ENCODE measurements around the gene TP53I13.
"Not testable (repeated sequence)": the region's sequence is repeated elsewhere in the genome, so short reads cannot be mapped to it uniquely, and the experiment has no call there.

The TP53I13 gene

DNA sequence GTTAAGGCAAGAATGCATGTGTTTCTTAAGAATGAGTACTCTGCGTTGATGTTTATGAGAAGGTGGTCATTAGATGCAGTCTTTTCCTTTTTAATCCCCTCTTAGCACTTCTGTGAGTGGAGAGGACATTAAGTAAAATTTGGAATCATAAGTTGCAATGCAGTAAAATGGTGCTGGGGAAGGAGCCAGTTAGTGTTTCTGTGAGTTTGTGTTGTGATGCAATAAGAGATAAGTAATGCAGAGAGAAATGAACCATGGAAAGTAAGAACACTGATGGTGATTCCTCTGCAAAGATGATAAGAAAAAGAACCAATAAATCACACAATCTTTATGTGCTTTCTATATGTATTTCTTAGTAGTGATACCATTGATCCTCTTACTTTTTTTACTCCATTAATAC is 21.7 kb upstream of the TP53I13 start:
- no peak for DNase-seq (ENCODE audit: extremely low spot score)
- ChIA-PET POLR2A (no interaction called here), CTCF (no interaction called here)
- TF ChIP-seq LEF1 (IDR thresholded peaks at IDR 0.05; ENCODE audit: borderline replicate concordance) (no peak), FOXK2 (IDR thresholded peaks at IDR 0.05) (no peak), HDGF (IDR thresholded peaks at IDR 0.05; ENCODE audit: borderline replicate concordance) (no peak), FOXA1 (IDR thresholded peaks at IDR 0.05) (no peak), FOXM1 (IDR thresholded peaks at IDR 0.05; ENCODE audit: borderline replicate concordance) (no peak), SP1 (IDR thresholded peaks at IDR 0.05) (no peak)

- no peak for TF ChIP-seq LEF1 (IDR thresholded peaks at IDR 0.05; ENCODE audit: borderline replicate concordance)
- TF ChIP-seq TARDBP (IDR thresholded peaks at IDR 0.05), result no peak
- TF ChIP-seq ARNT (IDR thresholded peaks at IDR 0.05), result no peak
- TF ChIP-seq SP1 (IDR thresholded peaks at IDR 0.05), result no peak
- no peak for TF ChIP-seq L3MBTL2 (conservative IDR thresholded peaks at IDR 0.05)
- no peak for TF ChIP-seq NFRKB (IDR thresholded peaks at IDR 0.05)
- no peak for TF ChIP-seq ELF4 (IDR thresholded peaks at IDR 0.05)
- no peak for TF ChIP-seq CTBP1 (IDR thresholded peaks at IDR 0.05; ENCODE audit: borderline replicate concordance)
- no peak for TF ChIP-seq SUZ12 (IDR thresholded peaks at IDR 0.05)
- no peak for TF ChIP-seq HDGF (IDR thresholded peaks at IDR 0.05; ENCODE audit: borderline replicate concordance)
- CTCF ChIA-PET, result interaction anchor here (0.5 to 1.7 kb wide), 2 partner anchors 35 to 179 kb away, joined by 3 to 4 read pairs; no protein-coding TSS in a partner anchor
- DNase-seq (ENCODE audit: extremely low spot score), result no peak
- POLR2A ChIA-PET, result interaction anchor here (1.3 kb wide), 1 partner anchor 255 kb away, joined by 3 read pairs; the partner anchor contains the start of gene NUFIP2
These were observed 19.2 kb upstream of the TP53I13 start for GRCh38 chr17:29549177-29549923.

- ChIA-PET CTCF (interaction anchor here (1.4 kb wide), 1 partner anchor 186 kb away, joined by 5 read pairs; no protein-coding TSS in a partner anchor), POLR2A (no interaction called here)
- TF ChIP-seq, protein P1, sequence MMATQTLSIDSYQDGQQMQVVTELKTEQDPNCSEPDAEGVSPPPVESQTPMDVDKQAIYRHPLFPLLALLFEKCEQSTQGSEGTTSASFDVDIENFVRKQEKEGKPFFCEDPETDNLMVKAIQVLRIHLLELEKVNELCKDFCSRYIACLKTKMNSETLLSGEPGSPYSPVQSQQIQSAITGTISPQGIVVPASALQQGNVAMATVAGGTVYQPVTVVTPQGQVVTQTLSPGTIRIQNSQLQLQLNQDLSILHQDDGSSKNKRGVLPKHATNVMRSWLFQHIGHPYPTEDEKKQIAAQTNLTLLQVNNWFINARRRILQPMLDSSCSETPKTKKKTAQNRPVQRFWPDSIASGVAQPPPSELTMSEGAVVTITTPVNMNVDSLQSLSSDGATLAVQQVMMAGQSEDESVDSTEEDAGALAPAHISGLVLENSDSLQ (IDR thresholded peaks at IDR 0.05), result no peak
- no peak for TF ChIP-seq ZNF384 (IDR thresholded peaks at IDR 0.05)
- TF ChIP-seq NFRKB (IDR thresholded peaks at IDR 0.05), result no peak
- TF ChIP-seq CTBP1 (IDR thresholded peaks at IDR 0.05; ENCODE audit: borderline replicate concordance), result no peak
- no peak for TF ChIP-seq TARDBP (IDR thresholded peaks at IDR 0.05)
- DNase-seq (ENCODE audit: extremely low spot score), result no peak
These were observed 12.7 kb upstream of the TP53I13 start for GRCh38 chr17:29555840-29556239.

- TF ChIP-seq NFRKB (IDR thresholded peaks at IDR 0.05) (no peak), ARNT (IDR thresholded peaks at IDR 0.05) (no peak), FOXK2 (IDR thresholded peaks at IDR 0.05) (no peak), SP1 (IDR thresholded peaks at IDR 0.05) (no peak), HDGF (IDR thresholded peaks at IDR 0.05; ENCODE audit: borderline replicate concordance) (no peak), LEF1 (IDR thresholded peaks at IDR 0.05; ENCODE audit: borderline replicate concordance) (no peak), ELF4 (IDR thresholded peaks at IDR 0.05) (no peak), CTBP1 (IDR thresholded peaks at IDR 0.05; ENCODE audit: borderline replicate concordance) (no peak), SUZ12 (IDR thresholded peaks at IDR 0.05) (no peak)
- no peak for DNase-seq (ENCODE audit: extremely low spot score)
- ChIA-PET CTCF (interaction anchor here (0.7 to 1.4 kb wide), 2 partner anchors 187 to 255 kb away, joined by 3 to 5 read pairs; no protein-coding TSS in a partner anchor), POLR2A (interaction anchor here (0.6 to 1.4 kb wide), 2 partner anchors 9 to 11 kb away, joined by 3 read pairs; no protein-coding TSS in a partner anchor)
These were observed 11.3 kb upstream of the TP53I13 start for GRCh38 chr17:29557085-29557738.

DNA sequence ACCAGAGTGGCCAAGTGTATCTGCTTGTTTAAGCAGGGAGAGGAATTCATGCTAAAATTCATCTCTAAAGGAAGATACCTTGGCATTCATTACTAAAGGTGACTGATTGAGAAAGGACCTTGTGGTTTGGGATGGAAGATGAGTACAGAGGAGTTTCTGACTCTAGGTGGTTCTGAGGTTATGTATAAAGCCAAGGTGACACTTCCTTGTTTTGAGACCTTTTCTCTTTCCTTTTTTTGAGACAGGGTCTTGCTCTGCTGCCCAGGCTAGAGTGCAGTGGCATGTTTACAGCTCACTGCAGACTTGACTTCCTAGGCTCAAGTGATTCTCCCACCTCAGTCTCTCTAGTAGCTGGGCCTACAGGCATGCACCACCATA is 10.8 kb upstream of the TP53I13 start:
- no peak for DNase-seq (ENCODE audit: extremely low spot score)
- ChIA-PET CTCF (no interaction called here), POLR2A (no interaction called here)
- TF ChIP-seq NFRKB (IDR thresholded peaks at IDR 0.05) (no peak), CTBP1 (IDR thresholded peaks at IDR 0.05; ENCODE audit: borderline replicate concordance) (no peak), HDGF (IDR thresholded peaks at IDR 0.05; ENCODE audit: borderline replicate concordance) (no peak), SP1 (IDR thresholded peaks at IDR 0.05) (no peak), ARNT (IDR thresholded peaks at IDR 0.05) (no peak), TARDBP (IDR thresholded peaks at IDR 0.05) (no peak), SUZ12 (IDR thresholded peaks at IDR 0.05) (no peak), L3MBTL2 (conservative IDR thresholded peaks at IDR 0.05) (no peak), FOXM1 (IDR thresholded peaks at IDR 0.05; ENCODE audit: borderline replicate concordance) (no peak), LEF1 (IDR thresholded peaks at IDR 0.05; ENCODE audit: borderline replicate concordance) (no peak), ELF4 (IDR thresholded peaks at IDR 0.05) (no peak), ZNF384 (IDR thresholded peaks at IDR 0.05) (no peak), FOXA1 (IDR thresholded peaks at IDR 0.05) (no peak), BHLHE40 (IDR thresholded peaks at IDR 0.05; ENCODE audit: borderline replicate concordance) (no peak), FOXK2 (IDR thresholded peaks at IDR 0.05) (no peak)
- TF ChIP-seq, protein P1 (IDR thresholded peaks at IDR 0.05), result no peak

GRCh38 chr17:29558139-29558538 is 10.4 kb upstream of the TP53I13 start:
- POLR2A ChIA-PET; DNase-seq (ENCODE audit: extremely low spot score); CTCF ChIA-PET: not testable (repeated sequence)

DNA sequence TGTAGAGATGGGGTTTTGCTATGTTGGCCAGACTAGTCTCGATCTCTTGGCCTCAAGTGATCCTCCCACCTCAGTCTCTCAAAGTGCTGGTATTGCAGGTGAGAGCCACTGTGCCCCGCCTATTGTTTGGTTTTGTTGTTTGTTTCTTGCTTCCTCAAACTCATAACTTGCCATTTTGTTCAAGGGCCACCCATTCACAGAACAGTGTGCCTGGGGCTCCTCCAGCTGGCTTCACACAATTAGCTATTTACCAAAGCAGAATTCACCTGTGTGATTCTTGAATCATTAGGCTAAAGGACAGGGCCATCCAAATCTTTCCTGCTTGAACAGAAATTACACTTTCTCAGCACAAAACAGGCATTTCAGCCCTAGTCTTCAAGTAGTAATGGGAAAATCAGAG is 8.9 kb upstream of the TP53I13 start:
- CTCF ChIA-PET, result no interaction called here
- no peak for DNase-seq (ENCODE audit: extremely low spot score)
- TF ChIP-seq HDGF (IDR thresholded peaks at IDR 0.05; ENCODE audit: borderline replicate concordance), result no peak
- no peak for TF ChIP-seq FOXA1 (IDR thresholded peaks at IDR 0.05)
- no peak for TF ChIP-seq NFRKB (IDR thresholded peaks at IDR 0.05)
- no peak for TF ChIP-seq SUZ12 (IDR thresholded peaks at IDR 0.05)
- POLR2A ChIA-PET, result no interaction called here
